Glomerular endothelial cell (primary cell): ENCODE data around the gene MINDY2. TPM values are rescaled to one million over a fixed set of nuclear protein-coding genes. Genes with fewer than 3 reads are reported as not detected.

Experiments
- DNase-seq: peaks from one replicate; pipeline ENCODE4 v3.0.0-alpha.2; 2011; ENCODE audit warnings: low read depth, low spot score; ENCODE audit errors: extremely low read depth
- total RNA-seq: library from RNA; depleted of rRNA; stranded (reverse); fragments of >200 nt; gene quantifications from 2 replicates; pipeline ENCODE4 v1.2.3, GENCODE V29; 2015

The MINDY2 gene, protein sequence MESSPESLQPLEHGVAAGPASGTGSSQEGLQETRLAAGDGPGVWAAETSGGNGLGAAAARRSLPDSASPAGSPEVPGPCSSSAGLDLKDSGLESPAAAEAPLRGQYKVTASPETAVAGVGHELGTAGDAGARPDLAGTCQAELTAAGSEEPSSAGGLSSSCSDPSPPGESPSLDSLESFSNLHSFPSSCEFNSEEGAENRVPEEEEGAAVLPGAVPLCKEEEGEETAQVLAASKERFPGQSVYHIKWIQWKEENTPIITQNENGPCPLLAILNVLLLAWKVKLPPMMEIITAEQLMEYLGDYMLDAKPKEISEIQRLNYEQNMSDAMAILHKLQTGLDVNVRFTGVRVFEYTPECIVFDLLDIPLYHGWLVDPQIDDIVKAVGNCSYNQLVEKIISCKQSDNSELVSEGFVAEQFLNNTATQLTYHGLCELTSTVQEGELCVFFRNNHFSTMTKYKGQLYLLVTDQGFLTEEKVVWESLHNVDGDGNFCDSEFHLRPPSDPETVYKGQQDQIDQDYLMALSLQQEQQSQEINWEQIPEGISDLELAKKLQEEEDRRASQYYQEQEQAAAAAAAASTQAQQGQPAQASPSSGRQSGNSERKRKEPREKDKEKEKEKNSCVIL
- 13.5 and 14.7 TPM in 2 replicates for total RNA-seq

DNA sequence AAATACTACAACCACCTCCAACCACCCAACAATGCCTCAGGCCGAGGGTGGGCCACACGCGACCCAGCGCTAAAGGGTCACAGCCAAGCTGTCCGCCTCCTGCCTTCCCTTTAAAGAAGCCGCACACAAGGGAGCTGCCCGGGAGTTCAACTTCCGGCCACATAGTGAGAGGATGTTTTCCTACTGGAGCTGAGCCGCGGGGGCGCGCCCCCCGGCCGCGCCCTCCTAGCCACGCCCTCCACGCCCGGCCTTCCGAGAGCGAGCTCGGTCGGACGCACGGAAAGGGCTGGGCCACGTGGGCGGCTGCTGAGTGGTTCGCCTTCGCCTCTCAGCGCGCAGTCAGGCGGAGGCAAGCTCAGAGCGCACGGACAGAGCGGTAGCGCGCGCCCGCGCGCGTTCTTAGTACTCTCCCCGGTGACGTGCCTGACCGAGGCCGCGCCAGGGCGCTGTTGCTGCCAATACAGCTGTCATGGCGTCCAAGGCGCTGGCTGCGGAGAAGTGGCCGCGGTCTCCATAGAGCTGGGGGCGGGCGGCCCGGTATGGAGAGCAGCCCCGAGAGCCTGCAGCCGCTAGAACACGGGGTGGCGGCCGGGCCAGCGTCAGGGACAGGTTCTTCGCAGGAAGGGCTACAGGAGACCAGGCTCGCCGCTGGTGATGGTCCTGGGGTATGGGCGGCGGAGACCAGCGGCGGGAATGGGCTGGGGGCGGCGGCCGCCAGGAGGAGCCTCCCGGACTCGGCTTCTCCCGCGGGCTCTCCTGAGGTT lies at the start of gene MINDY2:
TSS of gene MINDY2 (plus strand) at position 446 of the 764 bp plus-strand sequence. CDS start at position 540, 94 bp downstream.
- peak; percentile 77 for DNase-seq

DNA sequence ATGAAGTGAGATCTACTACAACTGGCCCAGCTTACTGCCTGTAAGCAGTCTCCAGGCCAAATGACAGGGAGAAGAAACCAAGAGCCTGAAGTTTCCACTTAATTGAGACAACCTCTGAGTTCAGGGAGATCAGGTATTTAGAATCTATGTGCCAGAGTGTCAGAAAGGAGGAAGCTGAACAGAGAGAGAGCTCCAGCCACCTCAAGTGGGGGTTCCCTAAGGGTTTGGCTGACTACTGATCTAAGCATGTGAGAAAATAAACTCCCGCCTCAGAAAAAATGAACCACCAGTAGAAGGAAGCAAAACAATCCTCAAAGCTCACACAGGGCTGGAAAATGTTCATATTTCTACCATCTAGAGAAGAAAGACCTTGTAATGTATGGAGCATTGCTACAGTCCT lies 46.6 kb upstream of the MINDY2 start:
- no peak for DNase-seq

DNA sequence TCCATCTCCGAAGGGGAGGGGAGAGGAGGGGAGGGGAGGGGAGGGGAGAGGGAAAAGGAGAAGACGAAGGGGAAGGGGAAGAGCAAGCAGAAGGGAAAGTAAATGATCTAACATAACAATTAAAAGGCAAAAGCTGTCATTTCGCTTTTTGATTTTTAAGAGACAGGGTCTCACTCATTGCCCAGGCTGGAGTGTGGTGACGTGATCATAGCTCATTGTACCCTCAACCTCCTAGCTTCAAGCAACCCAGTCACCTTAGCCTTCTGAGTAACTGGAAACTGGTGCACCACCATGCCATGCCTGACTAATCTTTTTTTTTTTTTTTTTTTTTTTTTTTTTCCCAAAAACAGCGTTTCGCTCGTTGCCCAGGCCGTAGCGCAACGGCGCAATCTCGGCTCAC lies 44.2 kb upstream of the MINDY2 start:
- no peak for DNase-seq

DNA sequence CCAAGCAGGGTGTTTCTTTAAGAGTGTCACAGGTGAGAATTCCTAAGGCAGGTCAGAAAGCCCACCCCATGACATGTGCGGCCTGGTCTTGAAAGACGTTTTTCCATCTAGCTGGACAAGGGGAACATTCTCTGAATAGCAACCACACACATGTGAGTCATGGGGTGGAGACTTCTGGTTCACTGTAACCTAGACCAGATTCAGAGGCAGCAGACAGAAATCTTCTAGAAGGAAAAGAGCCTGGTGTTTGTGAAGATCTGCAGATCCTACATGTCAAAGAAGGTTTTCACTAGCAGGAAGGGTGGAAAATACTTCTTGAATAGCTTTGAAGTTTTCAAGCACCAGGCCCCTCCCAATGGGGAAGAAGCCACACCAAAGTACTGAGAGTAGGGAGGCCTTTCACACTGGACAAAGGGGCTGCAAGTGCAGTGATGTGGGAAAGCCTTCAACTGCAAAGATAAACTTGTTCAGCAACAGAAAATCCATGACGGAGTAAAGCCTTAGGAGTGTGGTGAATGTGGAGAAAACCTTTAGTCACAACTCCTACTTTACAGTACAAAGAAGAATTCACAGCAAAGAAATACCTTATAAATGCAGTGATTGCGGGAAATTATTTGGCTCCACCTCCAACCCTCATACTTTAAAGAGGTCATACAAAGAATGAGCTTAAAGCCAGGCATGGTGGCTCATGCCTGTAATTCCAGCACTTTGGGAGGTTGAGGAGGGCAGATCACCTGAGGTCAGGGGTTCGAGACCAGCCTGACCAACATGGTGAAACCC lies 39.2 kb upstream of the MINDY2 start:
- no peak for DNase-seq

DNA sequence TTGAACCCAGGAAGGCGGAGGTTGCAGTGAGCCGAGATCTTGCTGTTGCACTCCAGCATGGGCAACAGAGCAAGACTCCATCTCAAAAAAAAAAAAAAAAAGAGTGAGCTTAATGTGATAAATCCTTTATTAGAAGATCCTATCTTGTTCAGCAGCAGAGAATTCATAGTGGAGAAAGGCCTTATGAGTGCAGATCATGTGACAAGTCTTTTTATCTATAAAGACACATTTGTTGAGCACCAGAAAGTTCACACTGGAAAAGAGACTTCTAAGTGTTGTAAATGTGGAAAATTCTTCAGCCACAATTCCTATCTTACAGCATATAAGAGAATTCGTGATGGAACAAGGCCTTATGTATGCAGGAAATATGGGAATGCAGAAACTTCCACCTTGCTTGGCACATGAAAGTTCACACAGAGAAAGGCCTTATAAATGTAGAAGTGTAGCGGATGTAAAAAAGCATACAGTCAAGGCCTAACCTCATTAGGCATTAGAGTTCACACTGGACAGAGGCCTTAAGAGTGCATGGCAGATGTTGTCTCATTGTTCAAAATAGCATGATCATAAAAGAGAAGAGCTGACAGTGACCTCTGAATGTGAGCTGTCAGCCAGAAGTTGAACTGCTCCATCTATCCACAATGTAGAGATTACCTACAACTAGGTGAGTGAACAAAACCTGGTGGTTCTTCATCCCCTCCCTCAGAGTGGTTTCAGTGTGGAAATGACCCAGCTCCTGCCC lies 38.3 kb upstream of the MINDY2 start:
- no peak for DNase-seq

DNA sequence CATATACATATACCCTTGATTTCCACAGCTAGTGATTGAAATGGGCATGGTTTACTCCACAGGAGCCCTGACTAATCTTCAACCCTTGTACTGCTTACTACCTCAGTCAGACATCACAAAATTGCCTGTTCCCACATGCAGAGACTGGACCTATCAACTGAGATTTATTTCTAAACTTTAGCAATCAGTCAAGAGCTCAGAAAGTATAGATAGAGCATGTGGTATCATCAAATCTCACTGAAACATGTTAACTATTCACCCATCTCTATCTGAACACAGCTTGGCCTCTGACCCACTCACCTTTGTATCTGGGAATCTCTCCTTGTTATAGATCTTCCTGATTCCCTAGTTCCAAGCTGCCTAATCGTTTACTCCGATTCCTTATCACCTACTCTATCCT lies 36.2 kb upstream of the MINDY2 start:
- DNase-seq, result no peak

DNA sequence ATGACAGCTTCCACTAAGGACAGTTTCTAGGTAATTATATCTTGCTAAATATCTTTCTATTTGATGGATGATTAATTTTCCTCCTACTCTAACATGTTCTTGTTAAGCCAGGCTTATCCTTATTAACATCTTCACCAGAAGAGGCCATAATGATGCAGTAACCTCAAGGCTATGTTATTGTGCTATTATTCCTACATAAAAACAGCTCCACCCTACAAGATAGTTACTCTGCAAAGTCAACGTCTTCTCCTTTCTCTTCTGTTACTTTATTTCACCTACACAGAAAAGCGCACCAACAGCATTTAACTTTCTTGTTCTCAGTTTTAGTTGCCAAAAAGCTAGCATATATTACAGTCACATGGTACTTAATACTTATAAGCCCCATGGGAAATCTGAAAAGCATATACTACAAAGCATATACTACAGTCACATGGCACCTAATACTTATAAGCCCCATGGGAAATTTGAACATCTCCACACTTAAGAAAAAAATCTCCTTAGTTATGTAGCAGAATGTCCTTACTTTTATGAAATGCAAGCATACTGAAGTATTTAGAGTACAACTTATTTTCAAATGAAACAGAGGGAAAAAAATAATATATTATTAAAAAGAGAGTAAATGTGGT lies 35.0 kb upstream of the MINDY2 start:
- DNase-seq, result no peak

DNA sequence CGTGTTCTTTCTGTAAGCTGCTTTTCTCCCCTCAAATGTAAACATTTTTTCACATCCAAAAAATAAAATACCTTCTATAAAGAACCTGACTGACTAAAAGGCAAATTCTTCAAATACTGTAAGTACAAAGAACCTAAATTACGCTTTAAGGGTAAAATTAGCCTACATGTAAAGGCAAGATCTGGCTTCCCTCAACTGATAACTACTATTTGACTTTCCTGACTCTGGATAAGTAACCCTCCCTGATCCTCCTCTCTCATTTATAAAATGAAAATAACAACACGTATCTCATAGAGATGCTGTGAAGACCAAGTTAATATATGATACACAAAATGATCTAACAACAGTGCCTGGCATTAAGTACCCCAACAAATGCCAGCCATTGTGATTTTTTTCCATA lies 33.8 kb upstream of the MINDY2 start:
- no peak for DNase-seq

DNA sequence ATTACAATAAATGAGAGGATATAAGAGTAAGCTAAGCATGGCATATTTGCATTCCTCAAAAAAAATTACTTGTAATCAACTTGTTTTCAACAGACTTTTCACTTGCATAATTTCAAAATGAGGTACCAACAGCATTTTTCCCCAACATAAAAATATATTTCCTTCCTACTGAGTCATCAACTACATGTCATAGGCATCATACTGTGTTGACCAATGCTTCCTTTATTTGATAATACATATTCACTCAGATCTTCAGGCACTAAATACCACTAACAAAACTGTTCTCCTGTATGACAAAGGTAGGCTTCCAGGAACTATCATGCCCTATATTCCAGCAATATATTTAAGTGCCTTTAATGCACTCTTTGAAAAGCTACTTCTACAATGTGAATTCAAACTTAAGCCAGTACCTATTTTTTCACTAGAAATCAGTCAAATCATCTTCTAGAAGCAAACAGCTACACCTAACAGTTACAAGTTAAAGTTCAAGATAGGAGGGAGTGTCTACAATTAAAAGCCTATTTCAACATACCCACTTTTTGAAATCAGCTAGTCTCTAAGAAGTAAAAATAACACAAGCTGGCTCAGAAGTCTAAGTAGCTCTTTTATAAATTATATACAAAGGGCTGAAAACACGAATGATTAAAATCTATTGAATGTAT lies 32.9 kb upstream of the MINDY2 start:
- DNase-seq, result no peak

DNA sequence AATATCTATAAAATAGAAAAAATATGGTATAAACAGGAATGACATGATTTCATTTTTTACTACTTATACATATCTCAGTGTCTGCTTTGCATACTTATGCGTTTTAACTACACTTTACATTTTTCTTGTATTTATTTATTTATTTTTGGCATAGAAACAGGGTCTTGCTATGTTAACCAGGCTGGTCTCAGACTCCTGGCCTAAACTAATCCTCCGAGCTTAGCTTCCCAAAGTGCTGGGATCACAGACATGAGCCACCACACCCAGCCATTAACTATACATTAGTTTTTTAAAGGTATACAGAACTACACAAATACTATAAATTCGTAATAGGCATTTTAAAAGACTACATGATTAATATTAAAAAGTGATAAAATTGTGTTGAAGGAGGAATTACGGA lies 30.7 kb upstream of the MINDY2 start:
- DNase-seq, result no peak

DNA sequence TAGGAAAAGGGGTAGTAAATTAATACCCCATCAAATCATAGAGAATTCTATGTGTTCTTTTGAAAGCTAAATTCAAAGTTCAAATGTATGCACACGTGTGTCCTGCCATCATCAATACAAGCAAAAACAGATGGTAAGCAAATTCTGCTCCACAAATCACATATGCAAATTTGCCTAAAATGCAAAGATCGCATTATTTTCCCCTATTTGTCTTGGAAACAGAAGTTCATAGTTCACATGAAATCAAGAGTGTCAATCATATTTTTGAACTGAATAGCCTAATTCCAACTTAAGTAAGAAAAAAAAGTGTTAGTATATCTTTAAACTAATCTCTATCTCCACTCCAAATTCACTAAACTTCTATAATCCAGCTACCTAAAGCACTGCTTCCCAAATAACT lies 30.1 kb upstream of the MINDY2 start:
- DNase-seq, result no peak

DNA sequence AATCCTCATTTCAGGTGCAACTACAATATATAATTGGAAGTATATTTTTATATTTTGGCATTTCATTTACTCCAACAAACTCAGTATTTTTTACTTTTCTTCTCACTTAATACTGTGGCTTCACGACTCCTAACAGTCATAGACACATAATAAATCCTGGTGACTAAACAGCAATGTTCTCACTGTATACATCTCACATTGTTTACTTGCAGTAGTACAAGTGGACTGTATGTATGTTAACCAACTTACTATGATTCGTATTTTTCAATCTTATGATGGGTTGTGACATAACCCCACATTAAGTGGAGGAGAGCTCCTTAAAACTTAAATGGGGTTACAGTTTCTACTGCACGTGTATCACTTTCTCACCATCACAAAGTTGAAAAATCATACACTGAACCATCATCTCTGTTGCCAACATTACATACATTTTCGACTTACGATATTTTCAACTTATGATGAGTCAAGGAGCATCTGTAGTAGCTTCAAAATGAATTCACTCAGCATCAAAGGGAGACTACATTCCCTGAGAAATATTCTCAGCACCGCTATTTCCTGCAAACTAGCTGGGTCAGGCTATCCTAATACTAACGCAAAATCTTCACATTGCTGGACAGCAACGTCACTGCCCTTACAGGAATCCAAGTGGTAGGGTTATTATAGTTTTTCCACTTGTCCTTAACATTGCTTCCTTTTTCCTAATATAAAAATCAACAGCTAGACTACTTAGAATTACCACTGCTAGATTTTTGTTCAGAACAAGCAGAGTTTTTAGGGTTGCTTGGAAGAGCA lies 28.9 kb upstream of the MINDY2 start:
- no peak for DNase-seq

DNA sequence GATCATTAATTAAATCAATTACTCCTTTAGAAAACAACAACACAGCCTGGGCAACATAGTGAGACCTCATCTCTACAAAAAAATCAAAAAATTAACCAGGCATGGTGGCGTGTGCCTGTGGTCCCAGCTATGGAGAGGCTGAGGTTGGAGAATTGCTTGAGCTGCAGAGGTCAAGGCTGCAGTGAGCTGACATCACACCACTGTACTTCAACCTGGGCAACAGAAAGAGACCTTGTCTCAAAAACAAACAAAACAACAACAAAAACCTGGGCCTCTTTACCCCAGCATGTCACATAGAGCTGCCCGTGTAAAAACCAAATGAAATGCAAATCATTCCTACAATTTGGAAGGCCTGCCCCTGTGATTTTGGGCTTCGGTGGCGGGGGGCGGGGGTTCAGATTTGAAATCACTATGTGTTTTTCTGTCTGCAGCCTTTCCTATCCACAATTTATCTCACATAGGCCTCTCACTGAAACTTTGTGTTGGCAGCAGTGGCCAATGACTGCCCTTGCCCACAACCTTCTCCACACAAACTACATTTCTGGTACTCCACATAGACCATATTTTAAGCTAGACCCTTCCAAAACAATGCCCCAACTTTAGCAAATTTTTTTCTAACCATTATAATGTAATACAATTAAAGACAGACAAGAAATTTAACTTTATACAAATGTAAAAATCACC lies 28.1 kb upstream of the MINDY2 start:
- DNase-seq, result no peak

DNA sequence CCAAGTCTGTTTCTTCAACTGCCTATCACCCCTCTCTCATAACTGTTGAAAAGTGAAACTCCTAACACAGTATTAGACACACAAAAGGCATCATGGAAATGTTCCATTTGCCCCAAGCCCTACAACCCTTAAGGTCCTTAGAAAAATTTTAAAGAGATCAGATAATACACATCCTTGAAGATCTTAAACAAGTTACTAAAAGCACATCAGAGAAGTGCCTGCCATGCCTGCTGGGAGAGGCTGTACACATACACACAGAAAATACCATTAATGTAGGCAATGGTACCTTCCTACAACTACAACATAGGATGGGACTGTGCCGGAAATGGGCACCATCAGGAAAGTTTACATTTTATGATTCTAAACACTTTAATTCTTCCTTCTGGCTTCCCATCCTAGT lies 24.9 kb upstream of the MINDY2 start:
- DNase-seq, result no peak

DNA sequence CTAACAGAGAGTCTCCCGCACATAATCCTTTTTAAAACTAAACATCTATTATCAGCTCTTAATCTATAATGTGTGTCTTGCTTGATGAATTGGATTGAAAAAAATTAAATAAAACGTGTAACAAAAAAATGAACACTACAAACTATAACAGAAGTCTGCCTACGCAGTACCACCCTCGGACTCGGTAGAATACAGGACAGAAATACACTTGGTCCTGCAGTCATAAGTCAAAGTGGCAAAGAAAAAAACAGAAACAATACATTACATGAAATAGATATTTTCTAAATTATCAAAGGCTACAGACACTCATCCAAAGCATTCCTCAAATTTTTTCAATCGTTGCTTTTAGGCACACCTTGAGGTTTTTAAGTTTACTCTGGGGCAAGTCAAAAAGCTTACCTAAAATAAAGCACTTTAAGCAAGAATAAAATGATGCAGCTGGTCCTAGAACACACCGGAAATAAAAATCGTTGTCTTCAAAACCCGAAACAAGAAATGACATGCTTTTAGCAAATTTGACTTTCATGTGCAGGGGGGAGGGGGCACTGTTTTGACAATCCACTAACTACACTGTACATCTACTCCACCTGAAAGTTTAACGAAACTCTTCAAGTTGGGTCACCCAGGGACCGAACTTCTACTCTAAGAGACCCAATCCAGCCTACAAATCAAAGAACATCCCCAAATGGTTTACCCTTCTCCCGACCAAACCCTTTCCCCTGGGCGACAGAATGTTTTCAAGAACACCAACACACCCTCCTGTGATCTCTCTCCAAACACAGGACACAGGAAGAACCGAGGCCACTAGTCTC lies 22.9 kb upstream of the MINDY2 start:
- DNase-seq, result no peak

DNA sequence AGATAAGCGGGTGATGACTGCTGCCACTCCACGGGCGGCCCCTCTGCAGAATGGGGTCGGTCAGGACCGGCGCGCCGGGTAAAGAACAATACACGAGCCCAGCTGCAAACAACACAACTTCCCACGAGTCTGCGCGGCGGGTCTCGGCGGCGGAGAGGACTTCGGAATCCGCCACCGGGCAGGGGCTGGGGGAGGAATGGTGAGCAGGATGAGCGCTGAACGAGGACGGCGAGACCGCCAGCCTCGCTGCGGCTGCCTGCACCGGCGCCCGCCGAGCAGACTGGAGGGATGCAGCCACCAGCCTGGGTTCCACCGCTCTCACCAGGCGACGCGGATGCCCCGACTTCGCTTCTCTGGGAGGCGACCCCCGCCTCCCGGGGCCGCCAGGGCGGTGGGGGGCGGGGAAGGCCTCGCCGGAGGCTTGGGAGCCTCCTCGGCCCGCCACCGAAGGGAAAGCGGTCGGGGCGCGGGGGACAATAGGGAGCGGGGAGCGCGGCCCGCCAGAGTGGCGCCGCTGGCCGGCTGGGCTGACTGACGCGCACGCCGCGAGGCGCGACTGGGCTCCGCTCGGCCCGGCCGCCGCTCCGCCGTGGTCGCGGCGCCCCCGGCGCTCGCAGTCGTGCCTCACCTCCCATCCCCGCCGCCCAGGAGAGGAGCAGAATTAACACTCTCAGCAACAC lies 22.1 kb upstream of the MINDY2 start:
- DNase-seq, result no peak
